Endothelial cell of umbilical vein (primary cell): ENCODE measurements around the gene CCDC54. TPM values are rescaled to one million over a fixed set of nuclear protein-coding genes. Genes with fewer than 3 reads are reported as not detected.

Experiments used
- BruUV-seq: library from RNA; stranded (reverse); fragments of 400-500 nt; replicated peaks from 2 replicates; lab custom pipeline; 2021; lab: Mats Ljungman, UMichigan
- CTCF ChIA-PET: fragments of 300-600, 350-600 bp; sonication (Branson Sonifier 250); formaldehyde crosslinking; loops from one replicate; lab custom pipeline; 2021; ENCODE audit warnings: antibody characterized with exemption, inconsistent platforms; lab: Charles Lee
- POLR2A ChIA-PET: fragments of 300-600, 350-600 bp; sonication (Branson Sonifier 250); formaldehyde crosslinking; loops from one replicate; lab custom pipeline; 2021; ENCODE audit warnings: antibody characterized with exemption, inconsistent platforms; lab: Charles Lee
- DNase-seq: peaks from one replicate; pipeline ENCODE4 v3.0.0-alpha.2; 2011; ENCODE audit warnings: low read depth, low spot score
- FAIRE-seq: peaks from 2 replicates; lab custom pipeline; 2011; peaks lifted over from hg19 to GRCh38; lab: Jason Lieb, UNC
- H2AFZ ChIP-seq: 2 replicates; pipeline ENCODE4 v1.6.0; 2012; ENCODE audit warnings: low read depth, low read length, control low read depth, inconsistent platforms
- H3K27ac ChIP-seq: 2 replicates; pipeline ENCODE4 v1.5.1; 2011; ENCODE audit warnings: low read depth, mild to moderate bottlenecking, control low read depth, low read length, moderate library complexity; ENCODE audit not compliant: insufficient read depth
- H3K27me3 ChIP-seq, 2 experiments: 2 replicates each; pipeline versions ENCODE4 v1.6.0 to v1.6.1; 2011; ENCODE audit warnings: low read length in 2 of 2, mixed read lengths in 1 of 2; ENCODE audit not compliant: control insufficient read depth in 2 of 2, insufficient read depth in 2 of 2
- H3K36me3 ChIP-seq, 2 experiments: 2 replicates in 1 of 2; 3 replicates in 1 of 2; pipeline ENCODE4 v1.5.1; 2011; ENCODE audit warnings: low read length in 2 of 2, mild to moderate bottlenecking in 1 of 2, moderate library complexity in 1 of 2; ENCODE audit not compliant: control insufficient read depth in 2 of 2, insufficient read depth in 2 of 2; ENCODE audit errors: extremely low read depth in 1 of 2
- H3K4me1 ChIP-seq: 3 replicates; pipeline ENCODE4 v1.5.1; 2011; ENCODE audit warnings: mild to moderate bottlenecking, low read length; ENCODE audit not compliant: control insufficient read depth, insufficient read depth; ENCODE audit errors: extremely low read depth
- H3K4me2 ChIP-seq: 2 replicates; pipeline ENCODE4 v1.6.1; 2011; ENCODE audit warnings: low read length, control low read depth, mixed read lengths; ENCODE audit not compliant: insufficient read depth
- H3K4me3 ChIP-seq, 3 experiments: fragments of 200-600 bp in 1 of 3; sonication (generic), shearing (Covaris generic) in 1 of 3; replicated peaks in 1 of 3; 2 replicates each; pipeline ENCODE4 v1.5.1; 2011 to 2016; ENCODE audit warnings: control low read depth in 3 of 3, low read length in 3 of 3, mild to moderate bottlenecking in 2 of 3, inconsistent platforms in 1 of 3, low read depth in 1 of 3, moderate library complexity in 1 of 3; ENCODE audit not compliant: insufficient read depth in 1 of 3
- H3K79me2 ChIP-seq: 2 replicates; pipeline ENCODE4 v1.6.0; 2012; ENCODE audit warnings: low read length, inconsistent platforms; ENCODE audit not compliant: control insufficient read depth, insufficient read depth
- H3K9ac ChIP-seq: replicated peaks from 2 replicates; pipeline ENCODE3; 2011; ENCODE audit warnings: low read length, control low read depth; ENCODE audit not compliant: insufficient read depth; ENCODE audit errors: extremely low read depth
- H3K9me1 ChIP-seq: replicated peaks from 3 replicates; pipeline ENCODE4 v1.6.0; 2011; ENCODE audit warnings: mild to moderate bottlenecking, low read length; ENCODE audit not compliant: control insufficient read depth, insufficient read depth; ENCODE audit errors: extremely low read depth
- H3K9me3 ChIP-seq: replicated peaks from 2 replicates; pipeline ENCODE4 v1.5.1; 2012; ENCODE audit warnings: low read length, inconsistent platforms; ENCODE audit not compliant: control insufficient read depth, insufficient read depth
- H4K20me1 ChIP-seq: replicated peaks from 2 replicates; pipeline ENCODE3; 2011; ENCODE audit warnings: mild to moderate bottlenecking, low read length; ENCODE audit not compliant: control insufficient read depth, insufficient read depth; ENCODE audit errors: extremely low read depth
- CTCF ChIP-seq, 2 donors: IDR thresholded peaks; 1 replicate in 1 of 2; 2 replicates in 1 of 2; pipeline ENCODE4 v1.5.1; 2011; ENCODE audit warnings: low read length in 2 of 2, mild to moderate bottlenecking in 2 of 2, moderate library complexity in 2 of 2, control low read depth in 1 of 2, inconsistent platforms in 1 of 2, low read depth in 1 of 2; ENCODE audit not compliant: insufficient read depth in 1 of 2; ENCODE audit errors: extremely low read depth in 1 of 2
- EZH2 ChIP-seq: IDR thresholded peaks from 2 replicates; pipeline ENCODE4 v1.6.1; 2012; ENCODE audit warnings: borderline replicate concordance, low read depth, mild to moderate bottlenecking, moderate library complexity, low read length, inconsistent platforms; ENCODE audit not compliant: severe bottlenecking
- FOS ChIP-seq: IDR thresholded peaks from 2 replicates; pipeline ENCODE4 v1.6.1; 2011; ENCODE audit warnings: mild to moderate bottlenecking, low read length, moderate library complexity, borderline replicate concordance; ENCODE audit not compliant: insufficient read depth
- GATA2 ChIP-seq: IDR thresholded peaks from 2 replicates; pipeline ENCODE4 v1.7.0; 2011; ENCODE audit warnings: low read depth, mild to moderate bottlenecking, moderate library complexity, mixed read lengths, low read length; ENCODE audit not compliant: insufficient read length, insufficient read depth
- JUN ChIP-seq: IDR thresholded peaks from 2 replicates; pipeline ENCODE4 v1.6.1; 2011; ENCODE audit warnings: borderline replicate concordance, low read depth; ENCODE audit not compliant: insufficient read length, insufficient read depth
- MAX ChIP-seq: IDR thresholded peaks from 2 replicates; pipeline ENCODE4 v1.6.1; 2011; ENCODE audit not compliant: insufficient read depth, insufficient read length
- MYC ChIP-seq: IDR thresholded peaks from one replicate; pipeline ENCODE4 v1.6.1; 2011; ENCODE audit warnings: mild to moderate bottlenecking, low read depth, low read length
- POLR2A ChIP-seq: IDR thresholded peaks from 2 replicates; pipeline ENCODE4 v1.6.1; 2012; ENCODE audit warnings: low read depth, mild to moderate bottlenecking, control low read depth, low read length
- POLR2AphosphoS5 ChIP-seq: IDR thresholded peaks from 2 replicates; pipeline ENCODE4 v1.6.1; 2012; ENCODE audit warnings: low read depth, mild to moderate bottlenecking, control low read depth, low read length, moderate library complexity; ENCODE audit not compliant: insufficient read depth
- dilution Hi-C: fragments of 300-500 bp; cut with MboI; formaldehyde crosslinking; loops from one replicate; pipeline ENCODE4 v1.15.0; 2019; ENCODE audit warnings: low sequenced_read_pairs; ENCODE audit not compliant: extremely low pct_ligation_motif_present
- intact Hi-C: fragments of 100-400 bp; cut with micrococcal nuclease; formaldehyde crosslinking; loops from one replicate; pipeline ENCODE4 v1.10.0; 2022
- polyA plus RNA-seq, 4 experiments: library from polyadenylated mRNA; depleted of rRNA in 3 of 4; stranded (reverse) in 3 of 4; unstranded in 1 of 4; fragments of >200 nt; gene quantifications; 2 replicates each; pipeline versions ENCODE4 v1.2.1 to v1.2.3, GENCODE V29; 2011 to 2012; ENCODE audit warnings: missing spikeins in 1 of 4
- total RNA-seq: library from RNA; stranded (reverse); gene quantifications from 2 replicates; pipeline ENCODE4 v1.2.3, GENCODE V29; 2021

The CCDC54 gene
- total and polyA plus RNA-seq, 2 donors (not counting 3 experiments of a cell fraction or from before 2014, with no cell fraction given): not detected

- BruUV-seq: no TSS peak
- TF ChIP-seq POLR2AphosphoS5 (no peak), JUN (no peak), CTCF (IDR thresholded peaks at IDR 0.05; ENCODE audit: extremely low read depth in 1 of 2, insufficient read depth in 1 of 2, low read depth in 1 of 2, low read length in 2 of 2) (no peak), POLR2A (no peak)
- Histone ChIP-seq H3K4me2 (no peak overlapping the region), H3K27me3 (peaks cover 0 to 13% of the 10 kb centered on the region in 2 experiments), H3K9me1 (no peaks in the 10 kb centered on the region), H3K4me3 (no peak overlapping the region), H3K27ac (no peak overlapping the region), H4K20me1 (no peaks in the 10 kb centered on the region), H2AFZ (no peak overlapping the region), H3K79me2 (no peaks in the 10 kb centered on the region), H3K4me1 (peaks cover 7% of the 10 kb centered on the region), H3K36me3 (no peaks in the 10 kb centered on the region), H3K9me3 (no peaks in the 10 kb centered on the region), H3K9ac (no peak overlapping the region)
- ChIA-PET POLR2A (no interaction called here), CTCF (no interaction called here)
- intact Hi-C loops (no loop called here), dilution Hi-C loops (no loop called here)
- FAIRE-seq (no peak), DNase-seq (no peak)
Observed at GRCh38 chr3:107425033-107425432, 47.8 kb downstream of the CCDC54 start.

GRCh38 chr3:107426223-107426622 is 49.0 kb downstream of the CCDC54 start:
- DNase-seq: no peak
- Histone ChIP-seq H3K9ac (no peak overlapping the region), H3K36me3 (no peaks in the 10 kb centered on the region), H3K4me2 (no peak overlapping the region), H3K27ac (no peak overlapping the region), H4K20me1 (no peaks in the 10 kb centered on the region), H3K9me1 (no peaks in the 10 kb centered on the region), H3K79me2 (no peaks in the 10 kb centered on the region), H3K9me3 (no peaks in the 10 kb centered on the region), H3K4me1 (peaks cover 14% of the 10 kb centered on the region), H3K4me3 (no peak overlapping the region), H3K27me3 (peaks cover 0 to 9% of the 10 kb centered on the region in 2 experiments), H2AFZ (no peak overlapping the region)
- intact Hi-C loops (no loop called here), dilution Hi-C loops (no loop called here)
- ChIA-PET CTCF (no interaction called here), POLR2A (no interaction called here)
- TF ChIP-seq GATA2 (no peak), POLR2AphosphoS5 (no peak), CTCF (IDR thresholded peaks at IDR 0.05; ENCODE audit: extremely low read depth in 1 of 2, insufficient read depth in 1 of 2, low read depth in 1 of 2, low read length in 2 of 2) (no peak), POLR2A (no peak), MAX (no peak), FOS (no peak), JUN (no peak), EZH2 (no peak), MYC (no peak)
- no peak for FAIRE-seq
- BruUV-seq: no TSS peak
